Rectal smooth muscle tissue (tissue), 1 donor: Measurements from ENCODE around the gene LPAR2.
A peak's percentile ranks its signal among the peaks of the same experiment; 100 is the strongest.
"Not testable (repeated sequence)": the region's sequence is repeated elsewhere in the genome, so short reads cannot be mapped to it uniquely, and the experiment has no call there.

Experiments
- H3K27ac ChIP-seq: one replicate; pipeline ENCODE4 v1.7.0; 2013; ENCODE audit warnings: low read depth, low read length, inconsistent platforms
- H3K27me3 ChIP-seq: one replicate; pipeline ENCODE4 v1.7.0; 2013; ENCODE audit warnings: low read length; ENCODE audit not compliant: control insufficient read depth, insufficient read depth
- H3K36me3 ChIP-seq: one replicate; pipeline ENCODE4 v1.7.0; 2013; ENCODE audit warnings: low read length; ENCODE audit not compliant: control insufficient read depth, insufficient read depth
- H3K4me1 ChIP-seq: one replicate; pipeline ENCODE4 v1.7.0; 2013; ENCODE audit warnings: low read length; ENCODE audit not compliant: control insufficient read depth, insufficient read depth
- H3K4me3 ChIP-seq: one replicate; pipeline ENCODE4 v1.7.0; 2013; ENCODE audit warnings: low read length
- H3K9ac ChIP-seq: one replicate; pipeline ENCODE4 v1.7.0; 2013; ENCODE audit warnings: low read length

The LPAR2 gene

GRCh38 chr19:19619181-19619848 lies 8.7 kb downstream of the LPAR2 start:
- Histone ChIP-seq H3K4me3 (peak overlapping the region; percentile 57), H3K27ac (no peak overlapping the region), H3K36me3 (no peaks in the 10 kb centered on the region), H3K9ac (no peak overlapping the region), H3K4me1 (no peaks in the 10 kb centered on the region), H3K27me3 (no peaks in the 10 kb centered on the region)

GRCh38 chr19:19618219-19619051 lies 9.6 kb downstream of the LPAR2 start, which contains the start of gene PBX4:
TSS of gene PBX4 (minus strand) at chr19:19618687. CDS start at chr19:19618629, 58 bp downstream.
- Histone ChIP-seq H3K4me1 (no peaks in the 10 kb centered on the region), H3K36me3 (no peaks in the 10 kb centered on the region), H3K4me3 (peak within 1 kb of the TSS; percentile 64), H3K27me3 (no peaks in the 10 kb centered on the region), H3K27ac (no peak within 1 kb of the TSS), H3K9ac (no peak within 1 kb of the TSS)

- Histone ChIP-seq H3K27ac (no peak overlapping the region), H3K36me3 (no peaks in the 10 kb centered on the region), H3K4me1 (no peaks in the 10 kb centered on the region), H3K9ac (no peak overlapping the region), H3K4me3 (no peak overlapping the region), H3K27me3 (no peaks in the 10 kb centered on the region)
These were observed 12.9 kb downstream of the LPAR2 start for GRCh38 chr19:19615086-19615485.

- H3K27me3 ChIP-seq, result no peaks in the 10 kb centered on the region
- H3K9ac ChIP-seq, result no peak overlapping the region
- no peaks in the 10 kb centered on the region for H3K4me1 ChIP-seq
- H3K27ac ChIP-seq, result no peak overlapping the region
- no peak overlapping the region for H3K4me3 ChIP-seq
- H3K36me3 ChIP-seq, result no peaks in the 10 kb centered on the region
These were observed 14.5 kb downstream of the LPAR2 start for GRCh38 chr19:19613506-19613905.

GRCh38 chr19:19610376-19611202 lies 17.4 kb downstream of the LPAR2 start:
- H3K4me1 ChIP-seq, result no peaks in the 10 kb centered on the region
- H3K36me3 ChIP-seq, result no peaks in the 10 kb centered on the region

GRCh38 chr19:19606686-19607085 lies 21.3 kb downstream of the LPAR2 start:
- H3K27me3 ChIP-seq, H3K4me3 ChIP-seq, H3K9ac ChIP-seq, H3K4me1 ChIP-seq, H3K36me3 ChIP-seq, H3K27ac ChIP-seq: not testable (repeated sequence)

More at GRCh38 chr19:19610376-19611202, 17.4 kb downstream of the LPAR2 start:
- no peak overlapping the region for H3K4me3 ChIP-seq
- no peaks in the 10 kb centered on the region for H3K27me3 ChIP-seq
- no peak overlapping the region for H3K27ac ChIP-seq
- H3K9ac ChIP-seq, result no peak overlapping the region

- Histone ChIP-seq H3K36me3 (no peaks in the 10 kb centered on the region), H3K4me3 (no peak overlapping the region), H3K27me3 (no peaks in the 10 kb centered on the region), H3K9ac (no peak overlapping the region), H3K4me1 (no peaks in the 10 kb centered on the region), H3K27ac (no peak overlapping the region)
These were observed 22.0 kb downstream of the LPAR2 start for GRCh38 chr19:19606021-19606420.

- Histone ChIP-seq H3K36me3 (no peaks in the 10 kb centered on the region), H3K4me1 (no peaks in the 10 kb centered on the region), H3K4me3 (no peak overlapping the region), H3K27ac (no peak overlapping the region), H3K27me3 (no peaks in the 10 kb centered on the region), H3K9ac (no peak overlapping the region)
These were observed 25.2 kb downstream of the LPAR2 start for GRCh38 chr19:19602713-19603324.

GRCh38 chr19:19602136-19602712 lies 25.8 kb downstream of the LPAR2 start:
- Histone ChIP-seq H3K27ac (no peak overlapping the region), H3K36me3 (no peaks in the 10 kb centered on the region), H3K27me3 (no peaks in the 10 kb centered on the region), H3K9ac (no peak overlapping the region), H3K4me1 (no peaks in the 10 kb centered on the region), H3K4me3 (no peak overlapping the region)

GRCh38 chr19:19600793-19601330 lies 27.2 kb downstream of the LPAR2 start:
- H3K27me3 ChIP-seq, result no peaks in the 10 kb centered on the region
- no peaks in the 10 kb centered on the region for H3K4me1 ChIP-seq
- no peak overlapping the region for H3K4me3 ChIP-seq
- no peaks in the 10 kb centered on the region for H3K36me3 ChIP-seq
- H3K9ac ChIP-seq, result no peak overlapping the region
- no peak overlapping the region for H3K27ac ChIP-seq

- H3K4me3 ChIP-seq, H3K27me3 ChIP-seq, H3K9ac ChIP-seq, H3K4me1 ChIP-seq, H3K36me3 ChIP-seq, H3K27ac ChIP-seq: not testable (repeated sequence)
These were observed 29.1 kb downstream of the LPAR2 start for GRCh38 chr19:19598728-19599451.
